ENCODE results near the gene SLC1A4. TPM values are rescaled to one million over a fixed set of nuclear protein-coding genes. Genes with fewer than 3 reads are reported as not detected.
A peak's percentile ranks its signal among the peaks of the same experiment; 100 is the strongest.

The SLC1A4 gene
- total RNA-seq, 1 donor, result 24.1 TPM

DNA sequence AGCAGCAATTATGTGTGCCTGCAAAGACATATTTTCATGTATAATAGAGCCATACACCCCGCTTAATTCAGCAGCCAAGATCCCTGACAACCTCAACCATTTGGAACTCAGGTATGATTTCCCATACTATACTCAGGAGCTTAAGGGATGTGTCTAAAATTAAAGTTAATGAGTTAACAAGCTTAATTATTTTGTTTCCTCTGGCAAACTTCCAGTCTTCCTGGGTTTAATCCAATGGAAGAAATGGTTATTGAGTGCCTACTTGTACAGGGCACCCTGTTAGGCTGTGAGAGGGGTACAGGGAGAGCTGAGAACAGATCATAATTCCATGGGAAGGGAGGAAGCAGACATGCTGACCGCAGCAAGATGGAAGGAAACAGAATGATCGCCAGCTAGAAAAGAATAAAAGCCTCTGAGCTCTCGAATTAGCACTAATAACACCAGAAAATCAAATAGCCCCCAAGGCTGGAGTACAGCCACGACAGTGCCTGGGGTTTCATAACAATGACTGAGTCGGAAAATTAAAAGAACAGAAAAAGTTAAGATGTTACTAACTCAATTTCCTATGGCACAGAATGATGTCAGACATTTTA is 46.2 kb downstream of the SLC1A4 start:
- no peak for DNase-seq (ENCODE audit: low read depth)
- no peak overlapping the region for H3K4me3 ChIP-seq (ENCODE audit: low read depth, low read length)
- TF ChIP-seq, protein P1, sequence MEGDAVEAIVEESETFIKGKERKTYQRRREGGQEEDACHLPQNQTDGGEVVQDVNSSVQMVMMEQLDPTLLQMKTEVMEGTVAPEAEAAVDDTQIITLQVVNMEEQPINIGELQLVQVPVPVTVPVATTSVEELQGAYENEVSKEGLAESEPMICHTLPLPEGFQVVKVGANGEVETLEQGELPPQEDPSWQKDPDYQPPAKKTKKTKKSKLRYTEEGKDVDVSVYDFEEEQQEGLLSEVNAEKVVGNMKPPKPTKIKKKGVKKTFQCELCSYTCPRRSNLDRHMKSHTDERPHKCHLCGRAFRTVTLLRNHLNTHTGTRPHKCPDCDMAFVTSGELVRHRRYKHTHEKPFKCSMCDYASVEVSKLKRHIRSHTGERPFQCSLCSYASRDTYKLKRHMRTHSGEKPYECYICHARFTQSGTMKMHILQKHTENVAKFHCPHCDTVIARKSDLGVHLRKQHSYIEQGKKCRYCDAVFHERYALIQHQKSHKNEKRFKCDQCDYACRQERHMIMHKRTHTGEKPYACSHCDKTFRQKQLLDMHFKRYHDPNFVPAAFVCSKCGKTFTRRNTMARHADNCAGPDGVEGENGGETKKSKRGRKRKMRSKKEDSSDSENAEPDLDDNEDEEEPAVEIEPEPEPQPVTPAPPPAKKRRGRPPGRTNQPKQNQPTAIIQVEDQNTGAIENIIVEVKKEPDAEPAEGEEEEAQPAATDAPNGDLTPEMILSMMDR (IDR thresholded peaks at IDR 0.05; ENCODE audit: insufficient read depth, low read length), result no peak

DNA sequence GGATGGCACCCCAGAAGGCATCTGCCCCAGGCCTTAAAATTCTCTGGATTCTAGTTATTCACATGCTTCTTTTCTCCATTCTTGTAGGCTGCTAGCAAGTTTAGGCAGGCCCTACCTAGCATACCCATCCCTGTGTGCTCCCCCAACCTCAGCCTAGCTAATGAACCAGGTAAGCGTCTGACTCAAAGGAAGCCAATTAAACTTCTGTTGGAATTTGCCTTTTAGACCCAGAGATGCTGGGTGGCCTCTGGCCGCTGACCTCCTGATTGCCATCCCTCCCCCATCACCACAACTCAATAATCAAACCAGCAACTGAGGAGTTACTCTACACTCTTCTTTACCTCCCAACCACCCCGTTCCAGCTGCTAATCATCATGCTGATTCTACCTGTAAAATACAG is 48.0 kb downstream of the SLC1A4 start:
- DNase-seq (ENCODE audit: low read depth), result no peak
- TF ChIP-seq, protein P1 (IDR thresholded peaks at IDR 0.05; ENCODE audit: insufficient read depth, low read length), result no peak
- H3K4me3 ChIP-seq (ENCODE audit: low read depth, low read length), result no peak overlapping the region

DNA sequence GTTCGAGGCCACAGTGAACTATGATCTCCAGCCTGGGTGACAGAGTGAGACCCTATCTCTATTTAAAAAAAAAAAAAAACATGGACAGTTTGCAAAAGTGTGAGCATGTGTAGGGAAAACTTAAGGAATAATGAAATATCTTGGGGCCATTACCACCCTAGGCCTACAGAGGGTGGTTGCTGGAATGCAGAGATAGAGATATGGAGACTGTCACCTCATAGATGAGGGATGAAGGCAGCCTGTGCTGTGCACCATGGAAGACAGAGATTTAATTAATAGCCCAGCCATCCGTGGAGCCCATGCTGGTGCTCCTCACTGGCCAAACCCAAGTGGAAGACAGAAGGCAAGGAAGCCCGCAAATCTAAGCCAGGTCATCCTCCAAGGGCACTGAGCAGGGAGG is 50.4 kb downstream of the SLC1A4 start:
- no peak for DNase-seq (ENCODE audit: low read depth)
- H3K4me3 ChIP-seq (ENCODE audit: low read depth, low read length), result no peak overlapping the region
- TF ChIP-seq, protein P1 (IDR thresholded peaks at IDR 0.05; ENCODE audit: insufficient read depth, low read length), result no peak

DNA sequence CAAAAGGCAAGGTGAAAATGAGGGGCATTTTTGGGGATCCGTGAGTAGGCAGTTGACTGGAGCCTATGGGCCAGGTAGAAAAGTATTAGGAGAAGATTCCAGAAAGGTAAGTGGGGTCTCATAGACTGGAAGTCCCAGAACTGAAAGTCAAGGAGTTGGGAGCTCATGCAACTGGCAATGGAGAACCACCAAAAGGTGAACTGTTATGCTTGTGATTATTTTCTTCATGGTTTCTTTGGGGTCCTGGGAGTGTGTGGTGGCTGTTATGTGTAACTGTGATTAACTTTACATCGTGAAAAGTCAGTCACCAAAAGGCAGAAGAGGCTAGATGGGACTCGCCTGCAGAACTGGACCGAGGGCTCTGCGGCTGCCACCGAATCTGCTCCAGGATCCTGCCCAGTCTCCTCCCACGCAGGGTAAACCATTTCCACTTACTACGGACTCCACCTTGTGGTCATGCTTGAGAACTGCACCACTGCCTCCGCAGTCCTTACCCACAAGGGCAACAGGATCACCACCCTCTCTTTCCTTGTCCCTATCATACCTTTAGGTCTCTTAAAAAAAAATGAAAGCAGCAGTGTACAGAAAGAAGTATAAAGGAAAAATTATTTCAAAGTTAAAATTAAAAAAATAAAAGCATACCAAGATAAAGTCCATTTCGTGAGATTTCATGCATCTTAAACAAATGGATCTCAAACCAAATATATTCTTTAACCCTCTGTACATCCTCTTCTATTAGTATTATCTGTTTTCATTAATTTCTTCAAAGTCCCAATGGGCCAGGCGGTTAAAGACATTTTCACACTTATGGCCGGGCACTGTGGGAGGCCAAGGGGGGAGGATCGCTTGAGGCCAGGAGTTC is 51.4 kb downstream of the SLC1A4 start:
- peak; percentile 92 for DNase-seq (ENCODE audit: low read depth)
- TF ChIP-seq, protein P1 (IDR thresholded peaks at IDR 0.05; ENCODE audit: insufficient read depth, low read length), result peak; percentile 96
- peak overlapping the region; percentile 45 for H3K4me3 ChIP-seq (ENCODE audit: low read depth, low read length)

DNA sequence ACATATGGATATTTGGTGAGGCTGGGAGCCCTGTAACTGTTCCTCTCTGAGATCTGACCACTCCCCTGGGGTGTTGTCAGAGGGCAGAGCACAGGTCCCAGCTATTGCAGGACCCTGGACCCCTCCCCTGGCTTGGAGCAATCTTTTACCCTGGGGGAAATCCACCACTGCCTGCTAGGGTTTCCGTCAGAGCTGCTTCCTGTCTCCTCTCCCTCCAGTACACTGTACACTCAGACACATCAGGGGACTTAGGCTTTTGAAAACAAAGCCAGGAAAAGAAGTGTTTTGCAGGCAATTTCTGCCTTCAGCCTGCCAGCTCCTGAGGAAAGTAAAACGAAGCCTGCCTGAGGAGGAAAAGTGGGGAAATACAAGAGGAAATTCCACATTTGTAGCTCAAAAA is 53.8 kb downstream of the SLC1A4 start:
- H3K4me3 ChIP-seq (ENCODE audit: low read depth, low read length), result no peak overlapping the region
- TF ChIP-seq, protein P1 (IDR thresholded peaks at IDR 0.05; ENCODE audit: insufficient read depth, low read length), result no peak
- no peak for DNase-seq (ENCODE audit: low read depth)

DNA sequence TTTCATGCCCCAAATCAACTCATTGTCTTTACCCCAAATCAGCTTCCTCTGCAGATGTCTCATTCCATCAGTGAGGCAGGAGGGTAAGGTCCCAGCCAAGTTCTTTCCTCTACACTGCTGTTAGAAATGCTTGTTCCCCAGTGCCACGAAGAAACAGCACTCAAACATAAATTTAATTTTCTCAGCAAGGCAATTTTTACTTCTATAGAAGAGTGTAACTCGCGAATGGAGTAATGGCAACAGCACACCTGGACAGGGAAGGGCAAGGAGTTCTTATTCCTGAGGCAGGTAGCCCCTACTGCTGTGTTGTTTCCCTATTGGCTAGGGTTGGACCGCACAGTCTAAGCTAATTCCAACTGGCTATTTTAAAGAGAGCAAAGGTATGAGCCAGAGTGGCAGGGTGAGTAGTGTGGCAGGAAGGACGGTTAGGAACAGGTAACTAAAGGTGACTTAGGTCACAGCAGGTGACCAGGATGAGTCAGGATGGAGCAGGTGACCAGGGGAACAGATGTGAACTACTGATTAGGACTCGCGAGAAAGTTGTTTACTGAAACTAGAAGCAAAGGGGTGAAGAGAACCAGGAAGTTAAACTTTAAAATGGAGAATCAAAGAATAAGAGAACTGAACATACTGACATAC is 55.0 kb downstream of the SLC1A4 start:
- no peak overlapping the region for H3K4me3 ChIP-seq (ENCODE audit: low read depth, low read length)
- no peak for DNase-seq (ENCODE audit: low read depth)
- TF ChIP-seq, protein P1 (IDR thresholded peaks at IDR 0.05; ENCODE audit: insufficient read depth, low read length), result no peak

All from fibroblast of the aortic adventitia (primary cell).